Measurements from ENCODE around the gene NDUFAF2. TPM values are rescaled to one million over a fixed set of nuclear protein-coding genes. Genes with fewer than 3 reads are reported as not detected.
"Not testable (repeated sequence)": the region's sequence is repeated elsewhere in the genome, so short reads cannot be mapped to it uniquely, and the experiment has no call there.

NDUFAF2 gene
- total and polyA plus RNA-seq, 4 donors, result 18.2 to 40.2 (median 36.1) TPM

DNA sequence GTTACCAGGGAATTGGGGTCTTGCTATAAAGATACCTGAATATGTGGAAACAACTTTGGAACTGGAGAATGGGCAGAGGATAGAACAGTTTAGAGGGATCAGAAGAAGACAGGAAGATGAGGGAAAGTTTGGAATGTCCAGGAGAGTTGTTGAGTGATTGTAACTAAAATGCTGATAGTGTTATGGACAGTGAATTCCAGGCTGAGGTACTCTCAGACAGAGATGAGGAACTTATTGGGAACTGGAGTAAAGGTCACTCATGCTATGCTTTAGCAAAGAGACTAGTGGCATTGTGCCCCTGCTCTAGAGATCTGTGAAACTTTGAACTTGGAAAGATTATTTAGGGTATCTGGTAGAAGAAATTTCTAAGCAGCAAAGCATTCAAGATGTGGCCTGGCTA lies 242.3 kb downstream of the NDUFAF2 start:
- H3K9me3 ChIP-seq (ENCODE audit: control insufficient read depth, insufficient read depth, low read length); H3K4me3 ChIP-seq (ENCODE audit: low read depth, low read length); H3K4me1 ChIP-seq (ENCODE audit: control insufficient read depth, insufficient read depth, low read length); DNase-seq (ENCODE audit: low read depth in 4 of 6, low spot score in 6 of 6); H3K36me3 ChIP-seq (ENCODE audit: control insufficient read depth, insufficient read depth, low read length); H3K27ac ChIP-seq (ENCODE audit: low read depth, low read length); H3K27me3 ChIP-seq (ENCODE audit: control insufficient read depth, insufficient read depth, low read length): not testable (repeated sequence)

DNA sequence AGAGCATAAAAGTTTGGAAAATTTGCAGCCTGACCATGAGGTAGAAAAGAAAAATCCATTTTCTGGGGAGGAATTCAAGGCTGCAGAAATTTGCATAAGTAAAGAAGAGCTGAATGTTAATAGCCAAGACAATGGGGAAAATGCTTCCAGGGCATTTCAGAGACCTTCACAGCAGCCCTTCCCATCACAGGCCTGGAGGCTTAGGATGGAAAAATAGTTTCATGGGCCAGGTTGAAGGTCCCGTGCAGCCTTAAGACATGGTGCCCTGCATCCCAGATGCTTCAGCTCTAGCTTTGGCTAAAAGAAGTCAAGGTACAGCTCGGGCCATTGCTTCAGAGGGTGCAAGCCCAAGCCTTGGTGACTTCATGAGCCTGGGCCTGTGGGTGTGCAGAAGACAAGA lies 242.8 kb downstream of the NDUFAF2 start:
- WGBS (ENCODE audit: insufficient coverage), result 76% methylated on average over 2 of the region's 2 CpGs
- not testable (repeated sequence) for H3K9me3 ChIP-seq (ENCODE audit: control insufficient read depth, insufficient read depth, low read length); H3K27ac ChIP-seq (ENCODE audit: low read depth, low read length); H3K27me3 ChIP-seq (ENCODE audit: control insufficient read depth, insufficient read depth, low read length); DNase-seq (ENCODE audit: low read depth in 4 of 6, low spot score in 6 of 6); H3K36me3 ChIP-seq (ENCODE audit: control insufficient read depth, insufficient read depth, low read length); H3K4me3 ChIP-seq (ENCODE audit: low read depth, low read length); H3K4me1 ChIP-seq (ENCODE audit: control insufficient read depth, insufficient read depth, low read length)

DNA sequence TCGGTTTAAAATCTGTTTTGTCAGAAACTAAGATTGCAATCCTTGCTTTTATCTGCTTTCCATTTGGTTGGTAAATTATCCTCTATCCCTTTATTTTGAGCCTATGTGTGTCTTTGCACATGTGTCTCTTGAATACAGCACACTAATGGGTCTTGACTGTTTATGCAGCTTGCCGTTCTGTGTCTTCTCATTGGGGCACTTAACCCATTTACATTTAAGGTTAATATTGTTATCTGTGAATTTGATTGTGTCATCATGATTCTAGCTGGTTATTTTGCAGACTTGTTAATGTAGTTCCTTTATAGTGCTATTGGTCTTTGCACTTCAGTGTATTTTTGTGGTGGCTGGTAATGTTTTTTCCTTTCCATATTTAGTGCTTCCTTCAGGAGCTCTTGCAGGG lies 253.6 kb downstream of the NDUFAF2 start:
- H3K36me3 ChIP-seq (ENCODE audit: control insufficient read depth, insufficient read depth, low read length), result no peaks in the 10 kb centered on the region
- no peak overlapping the region for H3K4me3 ChIP-seq (ENCODE audit: low read depth, low read length)
- H3K9me3 ChIP-seq (ENCODE audit: control insufficient read depth, insufficient read depth, low read length), result no peaks in the 10 kb centered on the region
- no peaks in the 10 kb centered on the region for H3K27me3 ChIP-seq (ENCODE audit: control insufficient read depth, insufficient read depth, low read length)
- H3K4me1 ChIP-seq (ENCODE audit: control insufficient read depth, insufficient read depth, low read length), result no peaks in the 10 kb centered on the region
- WGBS (ENCODE audit: insufficient coverage), result no CpG with 5 or more reads among the region's 2 CpGs
- DNase-seq (ENCODE audit: low read depth in 4 of 6, low spot score in 6 of 6), result no peak
- no peak overlapping the region for H3K27ac ChIP-seq (ENCODE audit: low read depth, low read length)

DNA sequence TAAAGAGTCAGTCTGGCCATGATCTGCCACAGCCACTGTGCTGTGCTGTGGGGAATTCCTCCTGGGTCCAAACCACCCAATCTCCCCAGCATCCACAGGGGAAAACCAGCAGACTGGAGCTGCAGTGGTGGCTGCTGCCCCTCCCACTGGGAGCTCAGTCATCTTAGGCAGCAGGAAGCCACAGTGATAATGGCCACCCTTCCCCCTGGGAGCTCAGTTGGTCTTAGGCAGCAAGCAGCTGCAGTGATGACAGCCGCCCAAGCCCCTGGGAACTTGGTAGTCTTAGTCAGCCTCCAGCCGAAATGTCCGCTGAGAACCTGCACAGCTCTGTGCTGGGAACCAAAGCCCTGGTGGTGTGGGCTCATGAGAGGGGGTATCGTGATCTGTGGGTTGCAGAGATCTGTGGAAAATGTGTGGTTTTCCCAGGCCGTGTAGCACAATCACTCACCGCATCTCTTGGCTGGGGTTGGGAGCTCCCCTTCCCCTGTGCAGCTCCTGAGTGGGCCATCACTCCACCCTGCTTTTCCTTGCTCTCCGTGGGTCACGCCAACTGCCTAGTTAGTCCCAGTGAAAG lies 255.7 kb downstream of the NDUFAF2 start:
- H3K27me3 ChIP-seq (ENCODE audit: control insufficient read depth, insufficient read depth, low read length), result no peaks in the 10 kb centered on the region
- no peaks in the 10 kb centered on the region for H3K4me1 ChIP-seq (ENCODE audit: control insufficient read depth, insufficient read depth, low read length)
- H3K9me3 ChIP-seq (ENCODE audit: control insufficient read depth, insufficient read depth, low read length), result peaks cover 2% of the 10 kb centered on the region
- WGBS (ENCODE audit: insufficient coverage), result 94% methylated on average over 7 of the region's 8 CpGs
- no peak overlapping the region for H3K27ac ChIP-seq (ENCODE audit: low read depth, low read length)
- no peaks in the 10 kb centered on the region for H3K36me3 ChIP-seq (ENCODE audit: control insufficient read depth, insufficient read depth, low read length)
- H3K4me3 ChIP-seq (ENCODE audit: low read depth, low read length), result no peak overlapping the region
- no peak for DNase-seq (ENCODE audit: low read depth in 4 of 6, low spot score in 6 of 6)

DNA sequence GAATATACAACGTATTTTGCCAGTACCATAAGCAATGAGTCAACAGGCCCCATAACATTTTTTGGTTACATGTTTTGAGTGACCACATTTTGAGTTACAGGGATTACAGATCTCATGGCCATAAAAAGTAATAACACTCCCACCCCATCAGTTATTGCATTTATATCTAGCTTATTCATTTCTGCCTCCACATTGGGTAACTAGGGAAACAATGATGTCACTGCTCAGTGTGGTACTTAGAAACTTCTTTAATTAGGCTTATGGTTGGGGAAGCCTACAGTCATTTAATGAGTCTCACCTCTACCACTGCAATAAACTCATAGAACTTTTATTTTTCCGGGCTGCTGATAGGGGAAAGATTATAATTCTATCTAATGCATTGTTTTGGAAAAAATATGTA lies 257.2 kb downstream of the NDUFAF2 start:
- Histone ChIP-seq H3K27me3 (ENCODE audit: control insufficient read depth, insufficient read depth, low read length) (no peaks in the 10 kb centered on the region), H3K36me3 (ENCODE audit: control insufficient read depth, insufficient read depth, low read length) (no peaks in the 10 kb centered on the region), H3K27ac (ENCODE audit: low read depth, low read length) (no peak overlapping the region), H3K4me3 (ENCODE audit: low read depth, low read length) (no peak overlapping the region), H3K9me3 (ENCODE audit: control insufficient read depth, insufficient read depth, low read length) (peaks cover 2% of the 10 kb centered on the region), H3K4me1 (ENCODE audit: control insufficient read depth, insufficient read depth, low read length) (no peaks in the 10 kb centered on the region)
- WGBS (ENCODE audit: insufficient coverage), result no CpG with 5 or more reads among the region's 2 CpGs
- DNase-seq (ENCODE audit: low read depth in 4 of 6, low spot score in 6 of 6), result no peak

Other genes starting within 250 kb of the NDUFAF2 start
- gene DEPDC1B, start 245.0 kb upstream of the NDUFAF2 start, total RNA-seq, result 10 to 100 TPM in 1 of 2 donors, 1 to 10 TPM in 1; 6.5 to 13.2 TPM
- gene DEPDC1B, start 245.0 kb upstream of the NDUFAF2 start, polyA plus RNA-seq (ENCODE audit: insufficient read length in 2 of 2), result 1 to 10 TPM; 5.9 to 7.1 TPM
- gene ELOVL7, start 100.9 kb upstream of the NDUFAF2 start, total RNA-seq, result 10 to 100 TPM in 1 of 2 donors, 1 to 10 TPM in 1; 4.6 to 20.5 TPM
- gene ELOVL7, start 100.9 kb upstream of the NDUFAF2 start, polyA plus RNA-seq (ENCODE audit: insufficient read length in 2 of 2), result 1 to 10 TPM; 3.9 to 4.2 TPM
- gene ERCC8, start 135 bp upstream of the NDUFAF2 start, total RNA-seq, result 10 to 100 TPM; 26.7 to 30.4 TPM
- 10 to 100 TPM; 21.0 to 23.3 TPM for gene ERCC8, start 135 bp upstream of the NDUFAF2 start, polyA plus RNA-seq (ENCODE audit: insufficient read length in 2 of 2)
- gene SMIM15, start 217.3 kb downstream of the NDUFAF2 start, total RNA-seq, result 10 to 100 TPM; 30.6 to 40.1 TPM
- gene SMIM15, start 217.3 kb downstream of the NDUFAF2 start, polyA plus RNA-seq (ENCODE audit: insufficient read length in 2 of 2), result 10 to 100 TPM; 45.9 to 58.6 TPM

Measured in spinal cord (tissue), 10 donors.